ENCODE results near the gene C10orf53.

The C10orf53 gene

GRCh38 chr10:49688261-49688846 is 8.9 kb downstream of the C10orf53 start:
- TF ChIP-seq CTCF (IDR thresholded peaks at IDR 0.05; ENCODE audit: borderline replicate concordance, control extremely low read depth, extremely low read depth, insufficient read depth, missing control alignments), result no peak
- in situ Hi-C loops (cut with MboI; ENCODE audit: low sequenced_read_pairs, unreplicated experiment), result no loop called here

GRCh38 chr10:49688920-49689319 is 9.5 kb downstream of the C10orf53 start:
- DNase-seq (ENCODE audit: low spot score), result no peak
- no peak for TF ChIP-seq CTCF (IDR thresholded peaks at IDR 0.05; ENCODE audit: borderline replicate concordance, control extremely low read depth, extremely low read depth, insufficient read depth, missing control alignments)
- in situ Hi-C loops (cut with MboI; ENCODE audit: low sequenced_read_pairs, unreplicated experiment), result no loop called here

More at GRCh38 chr10:49688261-49688846, 8.9 kb downstream of the C10orf53 start:
- no peak for DNase-seq (ENCODE audit: low spot score)

DNA sequence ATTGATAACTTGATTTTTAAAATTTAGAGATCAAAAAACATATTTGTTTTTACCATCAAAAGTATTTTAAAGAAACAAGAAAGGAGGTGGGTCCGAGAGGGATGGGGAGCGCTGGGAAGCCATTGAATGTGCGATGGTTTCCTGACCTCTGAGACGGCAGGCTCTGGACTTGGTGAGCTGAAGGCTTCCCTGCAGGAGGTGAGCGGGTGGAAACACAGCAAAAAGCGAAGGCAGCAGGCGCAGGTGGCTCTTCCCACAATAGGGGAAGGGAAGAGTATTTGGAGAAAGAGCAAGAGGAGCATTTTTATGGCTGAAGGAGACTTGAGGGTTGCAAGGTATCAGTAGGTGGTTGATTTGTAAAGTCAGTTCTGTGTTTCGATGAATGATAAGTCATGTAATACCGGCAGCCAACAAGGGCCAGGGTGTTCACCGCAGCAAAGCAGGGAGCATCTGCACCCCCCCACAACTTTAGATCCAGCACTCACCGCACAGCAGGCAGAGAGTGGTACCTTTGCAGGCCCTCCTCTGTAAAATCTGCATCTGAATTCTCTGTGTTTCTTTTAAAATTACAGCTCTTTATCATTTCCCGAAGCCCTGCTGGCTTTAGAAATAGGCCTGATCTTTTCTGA is 10.5 kb downstream of the C10orf53 start:
- in situ Hi-C loops (cut with MboI; ENCODE audit: low sequenced_read_pairs, unreplicated experiment), result no loop called here
- no peak for DNase-seq (ENCODE audit: low spot score)
- no peak for TF ChIP-seq CTCF (IDR thresholded peaks at IDR 0.05; ENCODE audit: borderline replicate concordance, control extremely low read depth, extremely low read depth, insufficient read depth, missing control alignments)

DNA sequence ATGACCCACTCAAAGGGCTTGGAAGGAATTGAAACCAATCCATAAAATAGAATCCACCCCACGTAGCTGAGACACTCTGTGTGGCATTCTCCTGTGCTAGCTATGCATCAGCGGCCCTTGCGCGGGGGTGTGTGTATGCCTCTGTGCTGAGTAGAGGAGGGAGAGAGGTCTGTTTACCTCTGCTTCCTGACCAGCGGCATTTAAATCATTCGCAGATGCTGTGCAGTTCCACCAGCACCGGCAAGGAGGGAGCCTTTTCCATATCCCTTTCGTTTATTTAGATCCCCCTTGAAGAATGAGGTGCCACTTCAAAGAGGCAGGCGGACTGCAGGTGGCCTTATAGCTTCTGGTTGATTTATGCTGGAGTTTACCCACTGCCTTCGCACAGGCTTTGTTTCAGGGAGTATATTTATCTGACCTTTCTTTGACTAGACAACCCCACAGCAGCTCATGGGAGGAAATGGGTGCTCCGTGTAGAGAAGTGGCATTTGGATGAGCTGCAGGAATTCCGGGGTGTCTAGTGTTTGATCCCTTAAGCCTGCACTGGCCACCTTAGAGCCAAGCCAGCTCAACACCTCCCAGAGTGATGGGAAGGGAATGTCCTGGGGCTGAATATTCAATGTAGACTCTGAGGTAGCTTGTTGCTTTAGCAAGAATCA is 11.4 kb downstream of the C10orf53 start:
- no peak for TF ChIP-seq CTCF (IDR thresholded peaks at IDR 0.05; ENCODE audit: borderline replicate concordance, control extremely low read depth, extremely low read depth, insufficient read depth, missing control alignments)
- DNase-seq (ENCODE audit: low spot score), result no peak
- in situ Hi-C loops (cut with MboI; ENCODE audit: low sequenced_read_pairs, unreplicated experiment), result no loop called here

DNA sequence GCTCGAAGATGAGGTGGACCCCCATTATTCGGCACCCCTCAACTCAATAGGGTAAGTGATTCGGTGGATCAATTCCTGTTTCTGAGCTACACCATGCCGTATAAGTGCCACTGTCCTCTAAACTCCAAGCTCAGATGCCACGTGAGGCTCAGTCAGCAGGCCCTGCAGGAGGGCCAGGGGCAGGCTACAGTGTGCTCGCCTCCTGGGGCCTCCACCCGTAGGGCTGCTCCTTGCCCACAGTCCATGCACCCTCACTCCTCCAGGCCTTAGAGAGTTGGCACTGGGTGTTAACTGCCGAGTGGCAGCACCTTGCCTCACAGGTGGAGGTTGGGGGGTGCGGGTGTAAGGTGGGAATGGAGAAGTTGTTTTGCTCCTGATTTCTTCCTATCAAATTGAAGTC is 12.1 kb downstream of the C10orf53 start:
- in situ Hi-C loops (cut with MboI; ENCODE audit: low sequenced_read_pairs, unreplicated experiment), result no loop called here
- no peak for DNase-seq (ENCODE audit: low spot score)
- TF ChIP-seq CTCF (IDR thresholded peaks at IDR 0.05; ENCODE audit: borderline replicate concordance, control extremely low read depth, extremely low read depth, insufficient read depth, missing control alignments), result no peak

DNA sequence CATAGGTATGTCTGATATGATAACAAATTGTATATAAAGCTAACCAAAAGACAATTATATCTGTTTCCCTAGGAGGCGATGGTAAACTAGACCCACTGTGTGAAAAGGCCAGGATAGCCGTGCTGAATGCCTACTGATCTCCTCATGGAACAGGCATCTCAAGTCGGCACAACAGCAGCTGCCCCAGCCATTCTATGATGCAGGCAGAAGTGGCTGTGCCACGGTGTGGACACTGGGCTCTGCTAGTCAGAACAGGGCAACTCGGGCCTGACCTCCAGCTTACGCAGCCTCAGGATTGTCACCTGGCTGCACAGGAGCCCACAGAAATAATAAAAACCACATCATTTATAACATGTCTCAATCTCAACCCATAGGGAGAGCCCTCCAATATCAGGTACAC is 15.0 kb downstream of the C10orf53 start:
- no peak for DNase-seq (ENCODE audit: low spot score)
- no peak for TF ChIP-seq CTCF (IDR thresholded peaks at IDR 0.05; ENCODE audit: borderline replicate concordance, control extremely low read depth, extremely low read depth, insufficient read depth, missing control alignments)
- in situ Hi-C loops (cut with MboI; ENCODE audit: low sequenced_read_pairs, unreplicated experiment), result no loop called here

Measured in GM13976 (cell line).